ENCODE data around the gene ERN1. TPM values are rescaled to one million over a fixed set of nuclear protein-coding genes. Genes with fewer than 3 reads are reported as not detected.

The ERN1 gene
- total RNA-seq, 4 donors from 2014 or later: 17.2 to 30.0 (median 24.0) TPM

GRCh38 chr17:64148699-64149098, 18.8 kb upstream of the ERN1 start:
- no peak overlapping the region for H3K4me3 ChIP-seq
- peaks cover 0 to 28% (median 0%) of the 10 kb centered on the region in 3 donors for H3K36me3 ChIP-seq
- H3K27ac ChIP-seq: peak overlapping the region in 1 of 4 donors; percentile 15

GRCh38 chr17:64148017-64148631, 18.2 kb upstream of the ERN1 start:
- TF ChIP-seq CTCF (IDR thresholded peaks at IDR 0.05) (no peak), POLR2A (IDR thresholded peaks at IDR 0.05) (no peak)
- peaks cover 0 to 23% (median 0%) of the 10 kb centered on the region in 3 donors for H3K36me3 ChIP-seq
- no peak overlapping the region for H3K4me3 ChIP-seq
- DNase-seq: no peak
- peak overlapping the region in 2 of 4 donors; percentile 9 to 15 for H3K27ac ChIP-seq
- no peaks in the 10 kb centered on the region for H3K9me3 ChIP-seq
- no peaks in the 10 kb centered on the region for H3K27me3 ChIP-seq
- H3K4me1 ChIP-seq: peaks cover 0 to 20% (median 3%) of the 10 kb centered on the region in 4 donors

More at GRCh38 chr17:64148699-64149098, 18.8 kb upstream of the ERN1 start:
- no peak for DNase-seq
- H3K9me3 ChIP-seq: no peaks in the 10 kb centered on the region
- no peak for TF ChIP-seq POLR2A (IDR thresholded peaks at IDR 0.05)
- peak in 1 of 6 experiments; percentile 21 for TF ChIP-seq CTCF (IDR thresholded peaks at IDR 0.05)
- H3K4me1 ChIP-seq: peaks cover 0 to 20% (median 3%) of the 10 kb centered on the region in 4 donors
- H3K27me3 ChIP-seq: no peaks in the 10 kb centered on the region

GRCh38 chr17:64147110-64148016, 17.4 kb upstream of the ERN1 start:
- Histone ChIP-seq H3K9me3 (no peaks in the 10 kb centered on the region), H3K27me3 (no peaks in the 10 kb centered on the region), H3K36me3 (peaks cover 0 to 15% (median 0%) of the 10 kb centered on the region in 3 donors), H3K4me3 (peak overlapping the region in 3 of 4 donors; percentile 69 to 77 (median 77)), H3K4me1 (peaks cover 0 to 20% (median 3%) of the 10 kb centered on the region in 4 donors), H3K27ac (peak overlapping the region; percentile 92 to 93 (median 92))
- no peak for DNase-seq
- no peak for TF ChIP-seq CTCF (IDR thresholded peaks at IDR 0.05)
- TF ChIP-seq POLR2A (IDR thresholded peaks at IDR 0.05): no peak

GRCh38 chr17:64146418-64147109, 16.6 kb upstream of the ERN1 start:
- H3K4me1 ChIP-seq: peaks cover 0 to 20% (median 3%) of the 10 kb centered on the region in 4 donors
- H3K36me3 ChIP-seq: peaks cover 0 to 15% (median 0%) of the 10 kb centered on the region in 3 donors
- H3K4me3 ChIP-seq: peak overlapping the region; percentile 64 to 77 (median 73)
- no peaks in the 10 kb centered on the region for H3K27me3 ChIP-seq
- peak overlapping the region; percentile 92 to 93 (median 92) for H3K27ac ChIP-seq
- DNase-seq: peak; percentile 36 to 73 (median 70)
- TF ChIP-seq POLR2A (IDR thresholded peaks at IDR 0.05): no peak
- TF ChIP-seq CTCF (IDR thresholded peaks at IDR 0.05): no peak
- no peaks in the 10 kb centered on the region for H3K9me3 ChIP-seq

- H3K27ac ChIP-seq: peak overlapping the region; percentile 92 to 93 (median 92)
- peaks cover 0 to 14% (median 0%) of the 10 kb centered on the region in 3 donors for H3K36me3 ChIP-seq
- peak overlapping the region; percentile 64 to 77 (median 73) for H3K4me3 ChIP-seq
- H3K9me3 ChIP-seq: no peaks in the 10 kb centered on the region
- DNase-seq: peak; percentile 95 to 99 (median 98)
- TF ChIP-seq POLR2A (IDR thresholded peaks at IDR 0.05): peak; percentile 97 to 99
- peak in 2 of 6 experiments; percentile 18 to 33 for TF ChIP-seq CTCF (IDR thresholded peaks at IDR 0.05)
- no peaks in the 10 kb centered on the region for H3K27me3 ChIP-seq
- H3K4me1 ChIP-seq: peaks cover 0 to 20% (median 3%) of the 10 kb centered on the region in 4 donors
Measured at GRCh38 chr17:64145751-64146417, 15.9 kb upstream of the ERN1 start.

All from Peyer's patch (tissue), 4 donors.